Tibial nerve (tissue), 4 donors: ENCODE measurements around the gene PSME1. TPM values are rescaled to one million over a fixed set of nuclear protein-coding genes. Genes with fewer than 3 reads are reported as not detected.

Experiments
- DNase-seq, 2 donors: peaks; one replicate each; pipeline ENCODE4 v3.0.0-alpha.2; 2019; ENCODE audit warnings: low spot score in 2 of 2
- H3K27ac ChIP-seq, 4 donors: fragments of 200-600 bp; sonication (generic) in 3 of 4; one replicate each; pipeline ENCODE4 v1.5.1; 2017 to 2019; ENCODE audit warnings: mild to moderate bottlenecking in 1 of 4
- H3K27me3 ChIP-seq, 2 donors: fragments of 200-600 bp; sonication (generic) in 1 of 2; one replicate each; pipeline versions ENCODE4 v1.5.1 to v1.6.0; 2017 to 2019
- H3K36me3 ChIP-seq, 3 donors: fragments of 200-600 bp; sonication (generic); one replicate each; pipeline ENCODE4 v1.5.1; 2018 to 2019
- H3K4me1 ChIP-seq, 4 donors: fragments of 200-600 bp; sonication (generic) in 3 of 4; one replicate each; pipeline ENCODE4 v1.5.1; 2017 to 2019
- H3K4me3 ChIP-seq, 4 donors: fragments of 200-600 bp; sonication (generic) in 3 of 4; one replicate each; pipeline ENCODE4 v1.5.1; 2017 to 2019; ENCODE audit warnings: mild to moderate bottlenecking in 1 of 4, moderate library complexity in 1 of 4
- H3K9me3 ChIP-seq, 4 donors: fragments of 200-600 bp; sonication (generic) in 3 of 4; one replicate each; pipeline ENCODE4 v1.5.1; 2017 to 2019
- CTCF ChIP-seq, 5 experiments: fragments of 200-600 bp in 3 of 5; fragments of 450-650 bp in 2 of 5; sonication (generic) in 3 of 5; IDR thresholded peaks; one replicate each; pipeline ENCODE4 v1.5.1; 2016 to 2019; ENCODE audit warnings: antibody characterized with exemption in 5 of 5, mild to moderate bottlenecking in 3 of 5, moderate library complexity in 2 of 5
- EP300 ChIP-seq, 2 donors: sonication (generic); formaldehyde crosslinking; IDR thresholded peaks; one replicate each; pipeline ENCODE4 v1.6.1; 2017; ENCODE audit warnings: antibody characterized with exemption in 2 of 2, mild to moderate bottlenecking in 1 of 2
- POLR2A ChIP-seq, 2 donors: fragments of 450-650 bp; IDR thresholded peaks; one replicate each; pipeline ENCODE4 v1.6.1; 2017; ENCODE audit warnings: antibody characterized with exemption in 2 of 2, mild to moderate bottlenecking in 2 of 2, moderate library complexity in 2 of 2
- WGBS, 2 donors: methylation state at CpG; one replicate each; pipeline ENCODE4 v1.1.5; 2018; 5-methylcytosine and 5-hydroxymethylcytosine counted together
- total RNA-seq, 4 donors: library from RNA; depleted of rRNA; stranded (reverse); fragments of >200 nt; gene quantifications; one replicate each; pipeline ENCODE4 v1.1.0, GENCODE V29; 2016

Gene PSME1
- total RNA-seq, 4 donors from 2014 or later, result 96.9 to 130 (median 110) TPM

DNA sequence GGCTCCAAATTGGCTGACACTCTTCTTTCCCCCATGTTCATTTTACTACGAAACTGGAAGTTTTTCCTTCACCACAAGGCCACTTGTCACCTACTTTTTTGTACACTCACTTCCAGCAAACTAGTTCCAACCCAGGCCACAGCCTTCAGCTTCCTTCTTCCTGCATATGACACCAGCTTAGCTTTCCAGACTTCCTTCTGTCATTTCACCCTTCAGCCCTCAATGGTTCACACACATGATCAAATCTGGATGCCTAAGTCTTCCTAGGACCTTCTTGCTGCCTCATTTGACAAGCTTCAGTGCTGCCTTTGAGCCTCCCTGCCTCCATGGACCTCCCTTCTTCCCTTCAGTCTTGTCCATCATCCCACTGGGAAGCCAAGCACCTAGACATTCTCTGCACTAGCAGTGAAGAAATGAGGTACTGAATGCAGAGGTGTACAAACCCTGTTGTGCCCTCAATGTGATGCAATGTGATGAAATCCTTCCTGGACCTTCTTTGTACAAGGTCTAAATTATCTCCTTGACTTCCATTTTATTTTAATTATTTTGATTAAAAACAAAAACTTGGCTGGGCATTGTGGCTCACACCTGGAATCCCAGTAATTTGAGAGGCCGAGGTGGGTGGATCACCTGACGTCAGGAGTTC, 31.6 kb downstream of the PSME1 start:
- peaks cover 5 to 73% (median 34%) of the 10 kb centered on the region in 3 donors for H3K36me3 ChIP-seq
- H3K27me3 ChIP-seq, result no peaks in the 10 kb centered on the region
- no peaks in the 10 kb centered on the region for H3K9me3 ChIP-seq
- TF ChIP-seq EP300 (IDR thresholded peaks at IDR 0.05) (no peak), CTCF (IDR thresholded peaks at IDR 0.05) (no peak), POLR2A (IDR thresholded peaks at IDR 0.05) (no peak)
- H3K4me1 ChIP-seq, result peaks cover 0 to 40% (median 12%) of the 10 kb centered on the region in 4 donors
- DNase-seq, result no peak
- WGBS, 2 donors, result 83 to 86% methylated on average over 3 of the region's 3 CpGs
- no peak overlapping the region for H3K4me3 ChIP-seq
- no peak overlapping the region for H3K27ac ChIP-seq

DNA sequence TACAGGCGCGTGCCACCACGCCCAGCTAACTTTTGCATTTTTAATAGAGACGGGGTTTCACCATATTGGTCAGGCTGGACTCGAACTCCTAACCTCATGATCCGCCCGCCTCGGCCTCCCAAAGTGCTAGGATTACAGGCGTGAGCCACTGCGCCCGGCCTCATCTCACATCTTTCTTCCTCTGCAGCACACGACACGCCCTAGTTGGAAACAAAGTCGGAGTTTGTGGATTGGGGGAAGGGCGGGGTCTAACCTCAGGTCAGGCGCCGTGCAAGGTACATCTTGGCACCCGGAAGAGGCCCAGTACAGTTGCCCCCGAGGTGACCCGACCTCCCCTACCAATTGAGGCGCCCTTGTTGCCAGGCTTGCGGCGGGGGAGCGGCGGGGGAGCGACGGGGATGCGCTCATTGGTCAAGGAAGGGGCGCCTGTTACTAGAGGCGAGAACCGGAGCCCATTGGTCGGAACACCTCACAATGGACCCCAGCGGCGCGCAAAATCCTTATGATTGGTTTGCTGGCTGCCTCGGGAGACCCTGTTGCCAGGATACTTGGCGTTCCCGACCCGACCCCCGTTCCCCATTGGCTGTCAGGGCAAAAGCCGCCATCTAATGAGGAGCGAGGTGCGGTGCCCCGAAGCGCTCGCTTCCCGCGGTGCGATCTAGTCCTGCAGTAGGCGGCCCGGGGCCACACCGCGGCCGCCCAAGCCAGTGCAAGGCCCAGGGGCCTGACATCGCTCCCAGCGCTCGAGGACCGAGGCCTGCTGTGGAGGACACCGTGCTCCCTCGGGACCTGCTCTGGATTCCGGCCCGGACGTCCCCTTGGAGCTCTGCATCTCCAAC, 35.6 kb downstream of the PSME1 start, which contains the start of gene REC8:
REC8 (plus strand) TSS at position 659 of the 839 bp plus-strand sequence. CDS start 473 bp downstream, outside the sequence.
- no peaks in the 10 kb centered on the region for H3K27me3 ChIP-seq
- 8 to 14% methylated on average over 54 to 63 of the region's 63 CpGs for WGBS, 2 donors
- H3K4me1 ChIP-seq, result peaks cover 0 to 14% (median 2%) of the 10 kb centered on the region in 4 donors
- H3K27ac ChIP-seq, result peak within 1 kb of the TSS; percentile 49 to 77 (median 64)
- no peak for TF ChIP-seq POLR2A (IDR thresholded peaks at IDR 0.05)
- TF ChIP-seq CTCF (IDR thresholded peaks at IDR 0.05), result peak in 1 of 5 experiments; percentile 12
- TF ChIP-seq EP300 (IDR thresholded peaks at IDR 0.05), result peak in 1 of 2 donors; percentile 17
- H3K9me3 ChIP-seq, result no peaks in the 10 kb centered on the region
- peak within 1 kb of the TSS; percentile 38 to 48 (median 46) for H3K4me3 ChIP-seq
- H3K36me3 ChIP-seq, result peaks cover 0 to 69% (median 0%) of the 10 kb centered on the region in 3 donors
- peak; percentile 61 to 63 for DNase-seq

DNA sequence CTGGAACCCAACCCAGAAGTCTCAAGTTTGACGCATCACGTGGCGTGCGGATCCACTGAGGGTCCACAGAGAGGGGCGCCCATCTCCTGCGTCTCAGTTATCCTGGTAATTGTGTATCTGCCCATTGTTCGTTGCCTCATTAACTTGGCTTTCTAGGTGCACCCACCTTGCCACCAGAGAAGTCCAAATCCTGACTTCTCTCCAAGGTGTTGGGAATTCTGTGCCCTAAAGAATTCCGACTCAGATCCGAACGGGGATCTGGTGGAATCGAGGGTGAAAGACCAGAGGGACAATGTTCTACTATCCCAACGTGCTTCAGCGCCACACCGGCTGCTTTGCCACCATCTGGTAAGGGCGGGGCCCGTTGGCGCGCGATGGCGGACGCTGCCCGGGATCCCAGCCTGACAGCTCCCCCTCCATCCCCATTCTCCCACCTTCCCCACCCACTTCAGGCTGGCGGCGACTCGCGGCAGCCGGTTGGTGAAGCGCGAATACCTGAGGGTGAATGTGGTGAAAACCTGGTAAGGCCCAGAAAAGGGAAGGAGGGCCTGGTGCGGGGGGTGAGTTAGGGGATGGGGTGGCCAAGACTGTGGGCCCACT, 36.4 kb downstream of the PSME1 start:
- no peaks in the 10 kb centered on the region for H3K27me3 ChIP-seq
- H3K9me3 ChIP-seq, result no peaks in the 10 kb centered on the region
- peaks cover 0 to 69% (median 0%) of the 10 kb centered on the region in 3 donors for H3K36me3 ChIP-seq
- H3K4me1 ChIP-seq, result peaks cover 0 to 14% (median 2%) of the 10 kb centered on the region in 4 donors
- peak overlapping the region; percentile 49 to 77 (median 64) for H3K27ac ChIP-seq
- no peak for DNase-seq
- TF ChIP-seq POLR2A (IDR thresholded peaks at IDR 0.05) (no peak), EP300 (IDR thresholded peaks at IDR 0.05) (no peak), CTCF (IDR thresholded peaks at IDR 0.05) (no peak)
- WGBS, 2 donors, result 30 to 40% methylated on average over 30 of the region's 30 CpGs
- H3K4me3 ChIP-seq, result peak overlapping the region; percentile 38 to 48 (median 46)

DNA sequence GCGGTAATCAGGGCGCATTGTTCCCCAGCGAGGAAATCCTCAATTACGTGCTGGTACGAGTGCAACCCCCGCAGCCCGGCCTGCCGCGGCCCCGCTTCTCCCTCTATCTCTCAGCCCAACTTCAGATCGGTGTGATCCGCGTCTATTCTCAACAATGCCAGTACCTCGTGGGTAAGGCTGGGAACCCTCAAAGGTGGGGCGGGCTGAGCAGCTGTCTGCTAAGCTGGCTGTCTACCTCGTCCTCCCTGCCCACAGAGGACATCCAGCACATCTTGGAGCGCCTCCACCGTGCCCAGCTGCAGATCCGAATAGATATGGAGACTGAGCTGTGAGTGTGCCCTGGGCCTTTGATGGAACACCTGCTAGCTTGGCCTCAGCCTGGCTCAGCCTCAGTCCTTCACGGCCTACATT, 36.9 kb downstream of the PSME1 start:
- H3K27ac ChIP-seq, result peak overlapping the region in 3 of 4 donors; percentile 52 to 77 (median 75)
- H3K36me3 ChIP-seq, result peaks cover 0 to 69% (median 0%) of the 10 kb centered on the region in 3 donors
- no peaks in the 10 kb centered on the region for H3K9me3 ChIP-seq
- DNase-seq, result no peak
- H3K4me3 ChIP-seq, result peak overlapping the region in 2 of 4 donors; percentile 45 to 48
- TF ChIP-seq EP300 (IDR thresholded peaks at IDR 0.05) (no peak), POLR2A (IDR thresholded peaks at IDR 0.05) (no peak), CTCF (IDR thresholded peaks at IDR 0.05) (no peak)
- H3K27me3 ChIP-seq, result no peaks in the 10 kb centered on the region
- WGBS, 2 donors, result 62 to 71% methylated on average over 20 of the region's 20 CpGs
- peaks cover 0 to 14% (median 2%) of the 10 kb centered on the region in 4 donors for H3K4me1 ChIP-seq
